Stimulated activated CD4-positive, alpha-beta T cell treated with anti-CD3 and anti-CD28 coated beads, Interleukin-2, amount 100 ng/mL, for 4 hours (primary cell): Measurements from ENCODE around the gene ASB8.
"Not testable (repeated sequence)": the region's sequence is repeated elsewhere in the genome, so short reads cannot be mapped to it uniquely, and the experiment has no call there.

Source experiments
- DNase-seq: peaks from one replicate; pipeline ENCODE4 v3.0.0-alpha.2; 2020; ENCODE audit warnings: low read depth

Gene ASB8

DNA sequence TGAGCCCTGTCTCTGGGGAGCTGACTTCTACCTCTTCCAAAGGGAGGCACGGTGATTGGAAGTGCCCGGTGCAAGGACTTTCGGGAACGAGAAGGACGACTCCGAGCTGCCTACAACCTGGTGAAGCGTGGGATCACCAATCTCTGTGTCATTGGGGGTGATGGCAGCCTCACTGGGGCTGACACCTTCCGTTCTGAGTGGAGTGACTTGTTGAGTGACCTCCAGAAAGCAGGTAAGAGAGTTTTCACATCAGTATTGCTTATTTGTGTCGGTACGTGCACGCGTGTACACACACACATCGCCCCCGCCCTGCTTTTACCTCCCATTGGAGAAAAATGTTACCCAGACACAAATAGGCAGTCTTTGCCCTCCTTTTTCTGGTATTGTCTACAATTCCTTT is 24.5 kb downstream of the ASB8 start:
- DNase-seq: no peak

DNA sequence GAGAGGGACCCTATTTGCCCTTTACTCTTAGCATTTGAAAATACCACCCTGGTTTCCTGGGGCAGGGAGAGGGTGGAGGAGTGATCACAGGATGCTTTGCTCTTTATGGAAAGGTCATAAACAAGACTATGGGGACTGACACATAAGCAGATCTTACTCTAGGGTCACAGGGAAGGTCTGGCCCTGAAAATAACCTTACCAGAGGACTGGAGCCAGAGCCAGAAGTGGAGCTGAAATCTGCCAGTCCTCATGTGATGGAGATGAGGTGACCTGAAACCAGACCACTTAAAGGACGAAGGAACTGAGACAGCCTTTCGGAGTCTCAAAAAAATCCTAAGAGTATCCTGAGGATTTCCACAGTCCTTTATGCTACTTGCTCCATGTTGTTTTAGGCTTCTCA is 25.8 kb downstream of the ASB8 start:
- DNase-seq: no peak

DNA sequence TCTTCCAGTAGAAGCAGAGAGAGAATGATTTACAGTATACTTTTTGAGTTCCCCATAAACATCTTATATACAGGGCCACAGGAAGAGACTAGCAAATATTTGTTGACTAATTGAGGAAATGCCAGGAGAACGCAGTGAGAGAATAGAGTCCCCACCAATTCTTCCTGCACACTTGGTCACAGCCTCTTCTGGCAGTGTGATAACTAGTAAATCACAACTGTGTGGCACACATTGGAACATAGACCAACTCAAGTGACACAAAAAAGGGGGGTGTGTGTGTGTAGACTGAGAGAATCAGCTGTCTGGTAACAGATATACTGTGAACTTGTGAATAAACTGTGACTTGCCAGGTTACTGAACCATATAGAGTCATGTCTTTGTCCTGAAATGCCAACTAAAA is 27.9 kb downstream of the ASB8 start:
- no peak for DNase-seq

DNA sequence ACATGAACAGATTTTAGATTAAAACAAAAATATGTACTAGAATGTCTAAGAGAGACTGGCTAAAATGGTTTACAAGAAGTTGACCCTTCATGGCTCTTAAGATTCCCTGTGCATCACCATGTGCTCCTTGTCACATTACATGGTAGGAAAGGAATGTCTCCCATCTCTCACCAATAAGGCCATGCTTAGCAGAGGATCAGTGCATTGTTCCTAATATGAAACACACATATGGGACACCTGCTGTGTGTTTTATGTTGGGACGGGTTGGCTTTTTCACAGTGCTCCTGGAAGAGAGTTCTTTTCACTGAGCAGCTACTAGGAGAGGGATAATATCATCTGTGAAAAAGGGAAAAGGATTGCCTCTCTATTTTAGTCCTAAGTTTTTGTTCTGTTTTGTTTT is 28.5 kb downstream of the ASB8 start:
- DNase-seq: no peak

DNA sequence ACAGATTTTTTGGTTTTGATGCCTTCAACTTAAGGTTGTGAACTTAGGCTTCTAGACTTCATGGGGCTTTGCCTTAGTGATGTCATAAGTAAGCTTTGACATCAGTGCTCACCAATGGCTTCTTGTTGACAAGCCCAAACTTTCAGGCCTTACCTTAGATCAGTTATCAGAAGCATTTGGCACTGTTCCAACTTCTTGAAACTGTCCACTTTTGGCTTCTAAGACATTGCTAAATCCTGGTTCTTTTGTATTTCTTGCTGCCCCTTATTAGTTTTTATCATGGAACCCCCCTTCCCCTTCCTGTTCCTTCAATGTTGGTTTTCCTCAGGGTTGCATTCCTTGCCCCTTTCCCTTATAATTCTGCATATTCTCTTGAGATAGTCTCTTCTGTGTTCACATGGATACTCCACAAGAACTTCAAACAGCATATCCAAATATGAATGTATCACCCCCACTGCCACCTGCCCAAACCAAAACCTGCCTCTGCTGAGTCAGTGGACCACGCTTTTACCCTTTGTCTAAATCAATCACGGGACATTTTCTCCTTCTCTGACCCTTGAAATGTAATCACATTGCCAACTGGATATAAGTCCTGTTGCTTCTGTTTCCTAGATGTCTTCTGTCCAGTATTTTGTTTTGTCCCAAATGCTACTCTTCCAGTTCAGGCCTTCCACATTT is 30.2 kb downstream of the ASB8 start:
- no peak for DNase-seq

DNA sequence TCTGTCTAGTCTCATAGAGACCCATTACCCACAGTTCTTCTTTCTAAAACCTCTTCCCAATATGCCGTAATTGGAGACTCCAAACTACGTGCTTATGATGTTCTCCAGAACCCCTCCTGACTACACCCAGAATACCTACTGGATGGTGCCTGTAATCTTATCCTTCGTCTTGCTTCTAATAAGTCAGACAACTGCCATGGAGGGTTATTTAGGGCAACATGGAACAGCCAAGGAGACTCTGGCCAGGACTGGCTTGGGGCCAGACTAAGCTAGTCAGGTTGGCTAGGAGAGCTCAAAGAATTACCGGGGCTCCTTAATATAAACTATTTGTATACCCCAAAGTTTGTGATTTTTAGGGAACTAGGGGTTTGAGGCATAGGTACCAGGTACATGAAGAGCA is 31.3 kb downstream of the ASB8 start:
- no peak for DNase-seq

DNA sequence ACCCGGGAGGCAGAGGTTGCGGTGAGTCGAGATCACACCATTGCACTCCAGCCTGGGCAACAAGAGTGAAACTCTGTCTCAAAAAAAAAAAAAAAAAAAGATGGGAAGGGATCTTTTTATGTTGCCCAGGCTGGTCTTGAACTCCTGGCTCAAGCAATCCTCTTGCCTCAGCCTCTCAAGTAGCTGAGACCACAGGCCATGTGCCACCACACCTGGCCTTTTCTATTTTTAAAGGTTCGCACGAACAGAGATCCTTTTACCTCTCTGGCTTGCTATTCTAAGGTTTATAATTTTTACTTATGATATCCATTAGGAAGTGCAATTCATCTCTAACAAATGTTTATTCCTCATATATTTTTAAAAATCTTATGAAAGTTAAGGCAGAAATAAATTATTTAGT is 31.8 kb downstream of the ASB8 start:
- not testable (repeated sequence) for DNase-seq

DNA sequence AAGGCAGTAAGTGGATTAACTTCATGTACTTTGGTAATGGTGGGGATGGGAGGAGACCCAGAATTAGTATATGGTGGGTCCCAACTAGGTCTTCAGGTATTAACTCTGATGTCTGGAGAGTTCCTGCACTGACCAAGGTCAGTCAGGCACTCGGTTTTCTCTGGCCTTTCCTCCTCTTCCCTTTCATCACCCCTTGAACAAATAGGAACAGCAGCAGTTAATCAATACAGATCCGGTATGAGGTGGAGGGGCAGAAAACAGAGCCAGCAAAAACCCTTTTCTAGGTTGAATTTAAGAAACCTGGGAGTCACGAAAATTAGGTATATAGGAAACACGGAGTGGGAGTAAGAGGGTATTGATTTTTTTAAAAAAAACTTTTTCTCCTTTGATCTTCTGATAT is 34.1 kb downstream of the ASB8 start:
- DNase-seq: no peak

DNA sequence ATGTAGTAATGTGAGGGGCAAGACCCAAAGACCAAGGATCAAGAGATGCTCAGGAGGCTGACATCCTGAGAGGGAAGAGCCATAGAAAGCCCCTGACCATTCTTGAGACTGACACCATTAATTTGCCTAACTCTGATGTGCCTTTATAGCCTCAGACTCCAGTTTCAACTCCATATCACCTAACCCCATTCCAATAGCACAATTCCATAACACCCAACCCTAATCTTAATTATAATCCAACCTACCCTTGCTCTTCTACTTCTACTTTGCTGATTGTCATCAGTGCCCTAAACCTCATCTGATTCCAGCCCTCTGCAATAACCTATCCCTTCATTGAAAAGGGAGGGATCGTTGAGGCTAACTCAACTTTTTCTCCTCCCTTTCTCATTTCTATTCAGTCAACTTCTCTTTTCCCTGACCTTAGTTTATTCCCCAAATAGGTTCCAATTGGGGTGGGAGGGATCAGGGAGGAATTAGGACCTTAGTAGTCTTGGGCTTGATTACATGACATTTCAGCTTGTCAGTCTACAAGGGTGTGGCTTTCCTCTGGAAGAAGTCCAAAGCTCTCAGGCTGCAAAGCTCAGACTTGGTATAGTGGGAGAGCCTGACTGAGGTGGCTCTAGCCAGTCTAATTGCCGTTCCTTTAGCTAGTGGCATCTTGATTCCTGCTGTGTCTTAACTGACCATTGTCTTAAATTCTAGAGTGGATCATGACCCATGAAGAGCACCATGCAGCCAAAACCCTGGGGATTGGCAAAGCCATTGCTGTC is 35.1 kb downstream of the ASB8 start:
- DNase-seq: no peak

DNA sequence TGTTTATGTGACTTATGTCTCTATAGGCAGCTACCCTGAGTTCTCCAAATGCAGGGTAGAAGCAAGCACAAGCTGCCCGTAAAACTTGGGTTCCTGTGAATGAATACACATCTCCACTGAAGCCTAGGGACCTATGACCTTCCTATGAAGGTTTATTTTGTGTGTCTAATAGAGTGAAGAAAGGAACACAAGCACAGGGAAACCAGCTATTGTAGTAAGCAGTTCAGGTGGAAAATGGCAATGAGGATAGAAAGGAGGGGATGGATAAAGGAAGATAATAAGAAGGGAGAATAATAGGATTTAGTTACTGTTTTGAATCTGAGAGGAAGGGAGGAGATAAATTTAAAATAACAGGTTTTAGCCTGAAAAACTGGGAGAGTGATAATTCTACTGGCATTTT is 35.8 kb downstream of the ASB8 start:
- no peak for DNase-seq

DNA sequence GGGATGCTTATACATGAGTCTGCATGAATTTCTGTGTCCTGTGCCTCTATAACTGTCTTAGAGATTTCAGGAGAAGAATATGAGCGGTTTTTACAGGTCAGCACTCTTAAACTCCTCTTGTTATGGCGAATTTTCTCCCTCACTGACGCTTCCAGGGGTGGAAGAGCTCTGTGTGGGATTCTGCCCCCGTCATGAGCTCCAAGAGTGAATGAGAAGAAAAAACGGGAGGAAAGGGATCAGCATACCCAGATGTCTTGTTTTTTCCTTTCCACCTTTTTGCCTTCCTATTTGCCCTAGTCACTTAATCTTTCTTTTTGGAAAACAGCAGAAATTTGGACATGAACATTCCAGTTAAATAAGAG is 37.5 kb downstream of the ASB8 start:
- DNase-seq: no peak

DNA sequence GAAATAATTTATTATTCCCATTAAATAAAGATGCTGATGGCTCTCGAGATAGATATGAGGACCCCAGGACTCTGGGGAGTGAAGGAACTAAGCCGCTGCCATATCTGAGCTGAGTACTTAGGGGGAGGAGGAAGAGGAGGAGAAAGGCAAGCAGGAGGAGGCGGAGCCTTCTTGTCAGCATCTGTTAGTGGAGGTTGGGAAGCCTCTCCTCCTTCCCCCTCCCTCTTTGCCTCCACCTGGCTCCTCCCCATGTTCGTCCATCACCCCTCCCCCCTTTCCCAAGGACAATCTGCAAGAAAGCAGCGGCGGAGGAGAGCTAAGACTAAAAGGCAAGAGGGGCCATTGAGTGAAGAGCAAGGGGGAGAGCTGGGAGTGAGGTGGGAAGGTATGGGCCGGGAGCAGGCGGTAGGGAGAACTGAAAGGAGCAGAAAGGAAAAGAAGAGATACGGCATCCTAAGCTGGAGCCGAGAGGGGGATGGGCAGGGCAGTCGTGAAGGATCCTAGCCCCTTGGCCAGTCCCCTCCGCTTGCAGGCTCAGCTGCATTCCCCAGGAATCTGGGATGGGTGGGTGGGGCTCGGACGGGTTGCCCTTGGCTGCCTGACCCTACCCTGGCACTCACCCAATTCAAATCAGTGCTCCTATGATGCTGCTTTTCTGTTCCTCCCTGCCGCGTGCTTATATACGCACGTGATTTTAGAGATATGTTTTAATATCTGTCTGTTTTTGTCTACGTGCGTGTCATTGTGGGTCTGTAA is 38.1 kb downstream of the ASB8 start, which contains the start of gene PFKM:
Gene PFKM (plus strand): TSS at position 287 of the 756 bp plus-strand sequence. CDS start 3,411 bp downstream, outside the sequence.
- peak; percentile 53 for DNase-seq

DNA sequence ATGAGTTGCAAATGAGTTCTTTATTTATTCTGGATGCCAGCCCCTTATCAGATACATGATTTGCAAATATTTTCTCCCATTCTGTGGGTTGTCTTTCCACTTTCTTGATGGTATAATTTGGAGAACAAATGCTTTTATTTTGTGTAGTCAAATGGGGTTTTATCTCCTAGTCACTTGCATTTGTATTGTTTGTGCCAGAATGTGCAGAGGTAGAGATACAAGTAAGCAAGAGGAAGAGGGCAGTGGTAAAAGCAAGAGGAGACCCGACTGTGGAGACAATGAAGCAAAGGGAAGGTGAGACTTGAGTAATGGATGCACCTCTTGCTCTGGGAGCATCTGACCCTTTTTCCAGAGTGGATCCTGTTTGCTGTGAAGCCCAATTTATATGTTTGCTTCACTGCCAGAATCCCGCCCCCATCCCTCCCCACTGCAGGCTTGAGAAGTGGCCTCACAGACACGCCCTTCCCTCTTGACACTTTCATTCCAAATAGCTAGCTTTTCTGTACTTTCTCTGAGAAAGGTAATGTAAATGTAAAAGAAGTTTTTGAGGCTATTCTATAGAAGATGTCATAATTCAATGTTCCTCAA is 38.9 kb downstream of the ASB8 start:
- no peak for DNase-seq

DNA sequence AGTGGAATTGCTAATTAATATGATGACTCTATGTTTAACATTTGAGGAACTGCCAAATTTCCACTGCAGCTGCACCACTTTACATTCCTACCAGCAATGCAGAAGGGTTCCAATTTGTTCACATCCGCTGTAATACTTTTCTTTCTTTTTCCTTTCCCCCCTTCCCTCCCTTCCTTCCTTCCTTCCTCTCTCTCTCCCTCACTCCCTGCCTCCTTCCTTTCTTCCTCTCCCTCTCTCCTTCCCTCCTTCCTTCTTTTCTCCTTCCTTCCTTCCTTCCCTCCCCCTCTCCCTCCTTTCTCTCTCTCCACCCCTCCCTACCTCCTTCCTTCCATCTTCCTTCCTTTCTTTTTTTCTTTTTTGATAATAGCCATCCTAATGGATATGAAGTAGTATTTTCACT is 41.4 kb downstream of the ASB8 start:
- DNase-seq: no peak

DNA sequence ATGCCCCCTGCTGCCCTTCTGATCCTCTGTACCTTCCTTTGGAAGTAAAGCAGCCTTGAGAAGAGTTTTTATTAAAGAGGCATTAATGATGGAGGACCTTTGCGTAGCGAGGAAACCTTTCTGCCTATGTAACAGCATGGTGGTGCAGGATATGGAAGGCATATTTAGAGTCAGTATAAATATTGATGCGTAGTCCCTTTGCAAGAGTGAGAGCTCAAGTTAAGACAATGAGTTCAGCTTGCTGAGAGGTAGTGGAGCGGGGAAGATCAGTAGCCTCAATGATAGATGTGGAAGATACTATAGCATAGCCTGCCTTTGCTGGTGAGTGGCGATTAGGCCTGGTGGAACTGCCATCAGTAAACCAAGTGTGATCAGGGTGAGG is 46.0 kb downstream of the ASB8 start:
- DNase-seq: not testable (repeated sequence)

DNA sequence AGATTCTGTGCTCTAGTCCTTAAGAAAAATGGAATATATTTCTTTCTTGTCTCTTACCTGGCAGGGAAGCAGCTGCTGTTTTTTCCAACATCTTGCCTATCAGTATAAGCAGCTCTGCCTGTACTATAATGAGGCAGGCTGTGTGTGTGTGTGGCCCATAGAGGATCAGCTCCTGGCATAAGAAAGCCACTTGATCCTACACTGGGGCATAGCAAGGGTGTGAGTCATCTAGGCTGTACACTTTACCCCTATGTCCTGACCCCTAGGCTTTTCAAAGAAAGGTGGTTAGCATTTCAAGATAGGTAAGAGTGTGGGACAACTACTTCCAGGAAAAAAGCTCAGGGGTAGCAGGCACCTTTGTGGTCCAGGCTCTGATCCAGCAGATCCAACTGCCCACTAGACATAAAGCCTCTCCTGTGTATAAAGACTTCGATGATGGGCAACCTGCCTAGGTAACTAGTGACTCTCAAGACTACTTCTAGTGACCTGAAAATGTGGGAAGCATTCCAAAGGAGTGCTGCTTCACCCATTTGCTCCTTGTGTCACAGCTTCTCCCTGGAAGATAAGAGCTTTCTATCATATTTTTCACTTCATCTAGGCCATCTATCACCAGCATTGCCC is 46.5 kb downstream of the ASB8 start:
- no peak for DNase-seq

DNA sequence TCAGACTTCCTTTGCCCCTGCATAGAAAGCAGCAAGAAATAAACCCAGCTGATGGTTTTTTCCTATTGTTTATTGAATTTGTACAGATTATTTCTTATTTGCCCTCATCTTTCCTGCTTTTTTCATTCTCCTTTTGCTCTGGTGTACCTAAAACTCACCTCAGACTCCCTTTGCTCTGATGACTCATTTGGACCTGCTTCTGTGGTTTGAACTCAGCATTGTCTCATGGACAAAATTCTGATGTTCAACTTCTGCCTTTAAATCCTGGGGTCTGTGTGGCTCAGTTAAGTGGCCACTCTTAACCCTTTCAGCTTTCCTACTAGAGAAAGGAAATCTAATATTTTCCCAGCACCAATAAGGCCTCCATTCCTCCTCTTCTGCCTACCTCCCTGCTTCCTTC is 47.9 kb downstream of the ASB8 start:
- no peak for DNase-seq

DNA sequence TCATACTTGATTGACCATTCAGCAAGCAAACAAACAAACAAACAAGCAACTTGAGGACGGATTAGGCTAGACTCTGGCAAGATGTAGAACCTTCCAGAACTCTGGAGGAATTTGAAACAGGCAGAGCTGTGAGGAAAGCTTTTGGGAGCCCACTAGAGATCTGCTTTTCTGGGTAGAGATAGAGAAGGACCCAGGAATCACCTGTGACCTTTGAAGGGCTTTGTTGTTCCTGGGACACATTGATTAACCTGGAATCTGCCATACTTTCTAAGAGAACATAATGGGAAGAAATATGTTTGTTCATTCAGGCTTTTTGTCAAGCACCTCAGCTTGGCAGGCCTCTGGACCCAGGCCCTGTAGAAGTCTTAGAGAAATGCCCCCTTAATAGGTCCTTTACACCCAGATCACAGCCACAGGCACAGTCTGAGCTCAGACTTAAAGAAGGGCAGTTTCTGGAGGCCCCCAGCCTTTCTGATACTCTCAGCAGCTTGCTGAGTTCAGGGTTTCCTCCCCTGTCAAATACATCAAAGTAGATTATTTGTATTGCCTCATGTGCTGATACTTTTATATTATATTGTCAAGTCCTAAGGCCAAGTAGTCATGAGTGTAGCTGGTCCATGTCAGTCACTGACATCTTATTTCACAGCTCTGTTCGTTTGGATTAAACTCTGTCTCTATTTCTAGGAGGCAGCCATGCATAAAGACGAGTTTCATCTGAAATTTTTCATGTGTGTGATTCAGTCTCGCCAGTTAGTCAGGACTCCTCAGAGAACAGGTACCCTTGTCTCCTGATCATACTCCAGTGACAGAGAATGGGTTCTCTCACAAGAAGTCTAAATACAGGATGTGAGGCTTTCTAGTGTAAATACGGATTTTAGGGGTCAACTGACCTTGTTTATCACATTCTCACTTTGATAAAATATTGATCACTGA is 50.4 kb downstream of the ASB8 start:
- DNase-seq: no peak

DNA sequence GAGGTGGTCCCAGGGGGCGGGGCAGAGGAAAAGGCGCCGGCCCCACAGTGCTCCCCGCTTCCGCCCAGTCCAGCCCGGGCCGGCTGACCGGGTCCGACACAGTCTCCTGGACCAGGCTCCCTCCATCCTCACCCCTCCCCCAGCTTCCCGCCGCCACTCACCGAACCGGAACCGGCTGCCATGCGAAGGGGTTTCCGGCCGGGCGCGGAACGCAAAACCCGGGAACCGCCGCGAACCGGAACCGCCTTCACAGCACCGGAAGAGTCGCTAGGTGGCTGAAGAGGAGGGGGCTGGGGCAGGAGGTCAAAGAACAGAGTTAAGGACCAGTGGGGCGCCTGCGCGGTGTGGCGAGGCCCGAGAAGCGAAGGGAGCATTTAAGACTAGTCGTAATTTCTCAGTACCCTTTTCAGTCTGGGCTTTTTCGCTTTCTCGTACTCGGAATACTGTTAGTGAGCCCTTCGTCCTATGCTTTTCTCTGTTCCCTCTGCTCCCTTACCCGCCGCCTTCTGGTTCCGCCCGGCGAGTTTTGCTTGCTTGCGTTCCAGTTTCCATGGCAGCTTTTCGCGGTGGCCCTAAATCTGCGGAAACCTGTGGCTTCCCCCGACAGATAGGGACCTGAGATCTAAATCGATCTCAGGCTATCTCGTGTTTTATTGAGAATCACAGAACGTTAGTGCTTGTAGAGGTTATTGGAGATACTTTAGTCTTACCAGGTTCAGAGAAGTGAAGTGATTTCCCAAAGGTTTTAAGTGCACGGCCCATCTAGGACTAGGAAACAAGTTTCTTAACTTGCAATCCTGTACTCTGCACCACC is 51.2 kb downstream of the ASB8 start, which contains the start of gene SENP1:
Gene SENP1 (minus strand): TSS at position 213 of the 814 bp plus-strand sequence. CDS start 4,607 bp downstream, outside the sequence.
- peak; percentile 84 for DNase-seq

DNA sequence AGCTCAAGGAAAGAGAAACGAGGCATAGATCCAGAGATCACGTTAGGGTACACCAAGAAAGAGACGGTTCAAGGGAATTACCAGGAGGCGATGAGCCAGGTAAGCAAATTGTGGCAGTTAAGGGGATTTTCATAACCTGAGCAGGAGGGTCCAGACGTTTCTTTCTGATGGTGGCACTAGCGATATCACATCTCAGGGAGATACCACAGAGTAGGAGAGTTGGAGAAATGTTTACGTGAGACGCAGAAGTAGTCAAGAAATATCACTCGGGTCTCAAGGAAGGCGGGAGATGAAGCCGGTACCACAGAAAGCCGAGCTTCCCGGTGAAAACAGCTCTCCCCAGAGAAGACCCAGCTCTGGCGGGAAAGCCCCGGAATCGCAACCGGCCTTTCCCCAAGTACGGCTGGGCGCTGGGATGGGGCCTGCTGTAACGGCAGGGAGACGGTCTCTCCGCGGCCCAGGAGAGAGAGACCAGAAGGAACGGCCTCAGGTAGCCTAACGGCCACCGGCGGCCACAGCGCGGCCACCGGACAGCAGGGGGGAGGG is 51.9 kb downstream of the ASB8 start:
- DNase-seq: no peak
